Umbilical cord (tissue), 2 donors: Measurements from ENCODE around the gene LRRC74B. TPM values are rescaled to one million over a fixed set of nuclear protein-coding genes. Genes with fewer than 3 reads are reported as not detected.
"Not testable (repeated sequence)": the region's sequence is repeated elsewhere in the genome, so short reads cannot be mapped to it uniquely, and the experiment has no call there.

Source experiments
- DNase-seq: peaks from one replicate; pipeline ENCODE4 v3.0.0-alpha.2; 2015; ENCODE audit warnings: low spot score
- total RNA-seq: library from RNA; depleted of rRNA; stranded (reverse); fragments of >200 nt; gene quantifications from one replicate; pipeline ENCODE4 v1.2.3, GENCODE V29; 2014; ENCODE audit warnings: low replicate concordance; ENCODE audit not compliant: insufficient read depth

LRRC74B gene
- total RNA-seq, 1 donor from 2014 or later = 0.24 TPM

- no peak for DNase-seq
Observed at GRCh38 chr22:21031545-21032036, 14.2 kb upstream of the LRRC74B start.

DNA sequence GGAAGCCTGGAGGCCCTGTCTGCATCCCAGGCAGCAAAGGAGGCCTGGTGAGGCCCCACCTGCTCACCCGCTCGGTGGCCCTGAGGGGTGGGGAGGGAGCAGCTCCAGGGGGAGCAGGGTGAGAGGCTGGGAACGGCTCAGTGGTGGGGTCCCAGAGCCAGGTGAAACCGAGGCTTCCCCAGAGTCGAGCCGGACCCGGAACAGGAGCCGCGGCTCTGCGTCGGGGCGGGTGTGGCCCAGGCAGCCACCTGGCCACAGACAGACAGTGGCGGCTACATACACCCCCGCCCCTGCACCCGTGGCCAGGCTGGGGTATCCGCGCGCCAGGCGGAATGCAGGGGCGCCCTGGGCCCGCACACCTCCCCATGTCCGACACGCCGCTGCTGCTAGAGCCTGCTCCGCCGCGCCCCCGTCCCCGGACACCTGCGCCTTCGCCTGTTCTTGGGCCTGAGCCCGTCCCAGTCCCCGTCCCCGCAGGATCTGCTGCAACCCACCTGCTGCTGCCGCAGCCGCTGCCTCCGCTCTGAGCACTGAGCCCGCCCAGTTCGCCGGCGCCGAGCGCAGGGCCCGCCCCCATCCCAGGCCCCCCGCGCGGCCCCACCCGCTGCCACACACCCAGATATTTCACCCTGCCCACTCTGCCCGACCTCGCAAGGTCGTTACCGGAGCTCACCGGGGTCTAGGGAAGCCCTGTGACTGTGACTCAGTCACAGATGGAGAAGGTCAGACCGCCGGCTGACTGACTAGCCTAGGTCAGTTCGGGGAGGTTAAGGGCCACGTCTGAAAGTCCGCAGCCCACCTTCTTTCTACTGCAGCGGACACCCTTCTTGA lies 13.5 kb upstream of the LRRC74B start, which contains the start of gene SLC7A4:
TSS of gene SLC7A4 (minus strand) at position 525 of the 831 bp plus-strand sequence. CDS start 749 bp downstream, outside the sequence.
- DNase-seq = no peak

DNA sequence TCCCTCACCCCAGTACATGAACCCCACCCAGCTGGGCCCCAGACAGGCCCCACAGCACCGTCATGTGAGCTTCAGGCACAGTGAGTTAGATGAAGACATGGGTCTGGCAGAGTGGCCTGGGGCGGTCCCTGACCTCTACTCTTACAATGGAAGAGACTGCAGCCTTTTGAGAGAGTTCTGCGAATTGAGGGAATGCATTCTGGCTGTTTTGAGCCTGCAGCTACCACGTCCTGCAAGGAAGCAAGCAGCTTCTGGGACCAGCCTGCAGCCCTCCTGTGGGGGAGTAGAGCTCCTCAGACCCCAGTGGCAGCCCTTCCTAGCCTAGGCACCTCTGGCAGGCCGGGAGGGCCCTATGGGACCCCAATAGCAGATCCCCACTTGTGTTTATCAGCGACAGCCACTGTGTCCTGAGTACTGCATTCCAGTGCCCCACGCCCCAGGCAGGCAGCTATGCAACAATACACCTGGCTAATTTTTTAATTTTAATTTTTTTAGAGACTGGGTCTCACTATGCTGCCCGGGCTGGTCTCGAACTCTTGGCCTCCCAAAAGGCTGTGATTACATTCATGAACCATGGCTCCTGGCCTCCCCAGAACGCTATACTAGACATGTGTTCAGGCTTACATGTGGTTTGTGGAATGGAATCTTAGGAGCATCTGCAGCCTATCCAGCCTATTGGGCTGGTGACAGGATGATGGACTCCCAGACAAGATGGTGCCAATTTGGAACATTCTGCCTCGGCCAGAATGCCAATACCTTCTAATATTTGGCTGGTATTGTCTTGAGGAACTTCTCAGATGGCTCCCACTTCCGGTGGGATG lies 12.7 kb upstream of the LRRC74B start:
- DNase-seq = no peak

DNA sequence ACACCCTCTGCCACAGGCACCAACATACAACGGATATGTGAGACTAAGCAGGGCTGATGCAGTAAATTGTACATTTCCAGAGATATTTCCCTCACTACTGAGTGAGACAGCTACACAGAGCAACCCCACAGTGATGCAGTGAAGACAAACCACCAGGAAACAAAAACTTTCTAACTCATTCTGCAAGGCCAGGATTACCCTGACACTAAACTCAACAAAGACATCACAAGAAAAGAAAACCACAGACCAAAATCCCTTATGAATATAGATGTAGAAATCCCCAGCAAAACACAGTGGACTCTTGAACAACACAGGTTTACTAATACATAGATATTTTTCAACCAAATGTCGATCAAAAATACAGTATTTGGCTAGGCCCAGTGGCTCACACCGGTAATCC lies 11.9 kb upstream of the LRRC74B start:
- no peak for DNase-seq

DNA sequence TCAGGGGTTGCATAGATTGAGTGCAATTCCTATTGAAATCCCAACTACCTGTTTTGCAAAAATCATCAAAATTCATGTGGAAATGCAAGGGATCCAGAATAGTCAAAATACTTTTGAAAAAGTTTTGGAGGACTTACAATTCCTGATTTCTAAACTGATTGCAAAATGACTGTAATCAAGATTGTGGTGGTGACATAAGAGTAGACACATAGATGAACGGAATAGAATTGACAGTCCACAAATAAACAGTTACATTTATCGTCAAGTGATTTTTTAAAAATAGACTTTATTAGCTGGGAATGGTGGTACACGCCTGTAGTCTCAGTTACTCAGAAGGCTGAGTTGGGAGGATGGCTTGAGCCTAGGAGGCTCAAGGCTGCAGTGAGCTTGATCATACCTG lies 10.8 kb upstream of the LRRC74B start:
- DNase-seq = no peak

- DNase-seq = peak; percentile 64
Observed at GRCh38 chr22:21038405-21038804, 7.3 kb upstream of the LRRC74B start.

DNA sequence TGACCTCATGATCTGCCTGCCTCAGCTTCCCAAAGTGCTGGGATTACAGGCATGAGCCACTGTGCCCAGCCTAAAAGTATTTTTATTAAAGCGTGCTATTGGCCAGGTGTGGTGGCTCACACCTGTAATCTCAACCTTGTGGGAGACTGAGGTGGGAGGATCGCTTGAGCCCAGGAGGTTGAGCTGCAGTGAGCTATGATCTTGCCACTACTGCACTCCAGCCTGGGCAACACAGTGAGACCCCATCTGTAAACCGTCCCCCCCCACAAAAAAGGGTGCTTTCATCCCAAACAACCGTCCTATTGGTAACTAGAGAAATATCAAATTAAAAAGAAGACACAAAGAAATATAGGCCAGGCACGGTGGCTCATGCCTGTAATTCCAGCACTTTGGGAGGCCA lies 6.6 kb upstream of the LRRC74B start:
- not testable (repeated sequence) for DNase-seq

DNA sequence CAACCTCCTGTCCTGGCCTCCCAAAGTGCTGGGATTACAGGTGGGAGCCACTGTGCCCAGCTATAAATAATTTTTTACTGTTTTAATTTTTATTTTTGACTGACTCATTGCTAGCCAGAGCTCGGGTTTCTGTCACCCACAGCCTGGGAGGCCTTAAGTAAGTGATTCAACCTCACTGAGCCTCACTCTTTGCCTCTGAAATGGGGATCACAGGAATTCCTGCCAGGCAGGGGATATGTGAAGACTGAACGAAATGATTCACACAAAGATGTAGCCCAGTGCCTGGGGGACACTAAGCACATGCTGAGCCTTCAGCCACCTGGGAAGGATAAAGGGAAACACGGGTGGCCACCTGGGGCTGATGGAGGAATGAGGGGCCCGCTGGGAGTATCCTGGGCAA lies 3.8 kb upstream of the LRRC74B start:
- DNase-seq = no peak

DNA sequence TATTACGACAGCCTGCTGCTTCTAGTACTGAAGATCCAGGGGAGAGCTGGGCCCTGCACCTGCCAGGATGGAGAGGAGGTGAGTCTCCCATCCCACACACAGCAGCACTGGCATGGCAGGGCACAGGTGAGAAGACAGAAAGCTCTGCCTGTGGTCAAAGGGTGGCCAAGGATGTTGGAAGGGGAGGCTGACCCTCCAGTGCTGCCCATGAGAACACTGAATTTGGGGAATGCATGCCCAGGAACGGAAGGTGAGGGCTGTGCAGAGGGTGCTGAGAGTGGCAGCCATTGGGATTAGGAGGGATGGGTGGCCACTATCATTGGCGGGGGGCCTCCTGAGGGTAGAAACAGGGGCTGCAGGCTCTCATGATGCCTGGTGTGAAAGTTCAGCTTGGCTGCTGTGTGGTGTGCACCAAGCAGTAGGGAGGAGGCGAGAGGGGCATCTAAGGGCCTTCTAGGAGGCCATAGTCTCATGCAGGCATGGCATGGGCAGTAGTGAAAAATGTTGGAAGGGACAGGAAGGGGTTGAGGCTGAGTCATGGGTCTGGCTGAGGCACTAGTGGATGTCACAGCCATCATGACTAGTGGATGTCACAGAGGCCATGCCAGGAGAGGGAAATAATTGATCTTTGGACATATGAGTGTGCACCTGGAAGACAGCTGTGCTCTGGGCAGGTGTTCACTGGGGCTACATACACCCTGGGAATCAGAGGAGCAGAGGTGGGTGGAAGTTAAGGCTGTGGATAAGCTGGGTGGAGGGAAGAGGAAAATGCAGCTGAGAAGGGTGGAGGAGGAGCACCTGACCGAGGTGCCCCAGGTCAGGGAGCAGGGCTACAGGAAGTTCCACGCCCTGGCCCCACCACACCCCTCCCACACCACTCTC lies 2.5 kb upstream of the LRRC74B start:
- DNase-seq = no peak

DNA sequence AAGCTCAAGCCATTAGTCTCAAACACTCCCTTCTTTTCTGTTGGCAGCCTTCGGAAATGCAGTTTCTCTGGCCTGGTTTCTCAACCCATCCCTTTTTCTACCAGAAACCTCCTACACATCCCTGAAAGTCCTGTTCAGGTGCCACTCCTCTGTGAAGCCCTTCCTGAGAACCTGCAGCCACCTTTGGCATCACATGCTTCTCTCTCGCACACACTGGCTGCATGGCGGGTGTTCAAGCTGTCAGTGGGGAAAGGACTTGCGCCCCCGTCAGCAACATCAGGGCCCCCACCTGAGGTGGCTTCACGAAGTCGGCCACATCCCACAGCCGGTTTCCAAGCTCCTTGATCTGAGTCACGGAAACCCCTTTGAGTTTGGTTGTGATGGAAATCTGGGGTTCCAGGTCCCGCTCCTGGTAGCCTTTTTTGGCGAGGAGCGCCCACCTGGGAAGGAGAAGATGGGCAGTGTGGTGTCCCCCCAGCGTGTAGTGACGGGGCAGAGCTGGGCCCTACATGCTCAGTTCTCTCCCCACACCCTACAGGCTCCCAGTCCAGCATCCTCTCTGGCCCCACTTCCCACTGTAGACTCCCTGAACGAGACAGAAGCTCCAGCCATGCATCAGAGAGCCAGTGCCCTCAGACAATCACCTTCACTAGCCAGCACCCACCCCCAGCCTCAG lies 1.7 kb upstream of the LRRC74B start:
- no peak for DNase-seq

DNA sequence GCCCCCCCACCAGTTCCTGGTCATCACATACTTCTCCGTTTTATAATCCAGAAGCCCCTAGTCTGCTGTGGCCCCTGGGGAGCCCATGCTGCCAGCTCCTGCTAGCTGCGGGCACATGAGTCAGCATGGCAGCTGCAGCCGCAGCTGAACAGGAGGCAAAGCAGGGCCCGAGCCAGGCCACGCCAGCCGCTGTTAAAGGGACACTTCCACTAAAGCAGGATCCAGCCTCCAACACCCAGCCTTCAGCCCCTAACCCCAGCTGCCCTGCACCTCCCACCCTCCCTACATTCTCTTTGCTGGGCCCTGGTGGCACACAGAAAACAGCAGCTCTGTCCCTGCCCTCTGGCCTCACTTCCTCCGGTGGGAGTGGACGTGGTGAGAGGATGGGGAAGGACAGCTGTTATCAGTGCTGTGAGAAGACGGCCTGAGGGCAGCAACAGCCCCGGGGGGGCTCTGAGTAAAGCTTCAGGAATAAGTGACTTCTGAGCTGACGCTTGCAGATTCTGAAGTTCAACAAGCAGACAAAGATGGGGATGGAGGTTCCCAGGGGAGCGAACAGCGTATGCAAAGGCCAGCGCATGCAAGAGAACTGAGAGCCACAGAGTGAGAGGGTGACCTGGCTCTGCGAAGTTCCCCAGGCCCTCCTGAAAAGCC lies 688 bp upstream of the LRRC74B start:
- DNase-seq = peak; percentile 53

DNA sequence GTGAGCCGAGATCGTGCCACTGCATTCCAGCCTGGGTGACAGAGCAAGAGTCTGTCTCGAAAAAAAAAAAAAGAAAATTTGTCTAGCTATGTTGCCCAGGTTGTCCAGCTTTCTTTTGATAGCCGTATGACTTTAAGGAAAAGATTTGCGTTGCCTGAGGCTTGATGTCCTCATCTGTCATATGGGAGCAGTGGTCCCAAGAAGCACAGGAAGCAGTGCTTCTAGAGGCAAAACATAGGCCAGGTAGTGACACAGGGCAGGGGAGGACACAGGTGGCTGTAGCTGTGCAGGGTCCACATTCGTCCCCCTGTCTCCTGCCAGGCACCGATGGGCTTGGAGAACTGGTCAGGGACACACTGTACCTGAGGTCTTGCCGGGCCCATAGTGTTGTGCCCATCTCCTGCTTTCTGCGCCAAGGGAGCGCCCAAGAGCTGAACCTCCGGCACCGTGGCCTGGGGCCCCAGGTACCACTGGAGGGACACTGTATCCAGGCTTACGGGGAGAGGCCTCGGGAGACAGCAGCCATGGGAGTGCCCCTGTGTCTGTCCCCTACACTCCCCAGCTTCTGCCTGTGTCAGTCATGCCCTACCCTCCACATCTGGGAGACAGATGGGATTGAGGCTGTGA lies 1.4 kb downstream of the LRRC74B start:
- no peak for DNase-seq

DNA sequence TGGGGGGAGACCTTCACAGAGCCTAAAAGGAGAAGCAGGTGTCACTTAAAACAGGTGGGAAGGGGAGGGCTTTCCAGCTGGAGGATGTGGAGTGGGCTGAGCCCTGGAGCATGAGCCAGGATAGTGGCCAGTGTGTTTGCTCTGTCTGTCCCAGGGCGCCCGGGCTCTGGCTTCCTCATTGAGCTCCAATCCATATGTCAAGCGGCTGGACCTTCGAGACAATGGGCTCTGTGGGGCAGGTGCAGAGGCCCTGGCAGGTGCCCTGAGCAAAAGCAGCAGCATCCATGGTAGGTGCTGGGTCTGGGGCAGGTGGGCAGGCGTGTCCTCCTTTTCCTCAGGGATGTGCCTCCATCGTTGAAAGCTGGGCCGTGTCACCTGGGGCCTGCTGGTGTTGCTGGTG lies 2.0 kb downstream of the LRRC74B start:
- DNase-seq = no peak

DNA sequence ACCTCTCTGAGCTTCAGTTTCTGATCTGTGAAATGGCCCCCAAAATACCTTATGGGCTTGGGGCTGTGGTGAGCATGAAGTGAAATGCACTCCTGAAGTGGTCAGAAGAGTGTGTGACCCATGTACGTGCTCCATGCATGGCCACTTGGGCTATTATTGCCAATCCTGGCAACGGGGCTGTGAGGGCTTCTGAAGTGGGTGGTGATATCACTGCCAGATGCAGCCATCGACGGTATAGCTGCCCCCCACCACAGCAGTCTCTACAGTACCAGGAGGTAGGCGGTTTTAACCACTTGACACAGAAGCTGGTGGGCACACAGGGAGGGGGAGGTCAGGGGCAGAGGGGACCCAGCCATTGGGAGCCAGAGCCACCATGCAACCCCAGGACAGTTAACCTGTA lies 2.7 kb downstream of the LRRC74B start:
- DNase-seq = not testable (repeated sequence)

DNA sequence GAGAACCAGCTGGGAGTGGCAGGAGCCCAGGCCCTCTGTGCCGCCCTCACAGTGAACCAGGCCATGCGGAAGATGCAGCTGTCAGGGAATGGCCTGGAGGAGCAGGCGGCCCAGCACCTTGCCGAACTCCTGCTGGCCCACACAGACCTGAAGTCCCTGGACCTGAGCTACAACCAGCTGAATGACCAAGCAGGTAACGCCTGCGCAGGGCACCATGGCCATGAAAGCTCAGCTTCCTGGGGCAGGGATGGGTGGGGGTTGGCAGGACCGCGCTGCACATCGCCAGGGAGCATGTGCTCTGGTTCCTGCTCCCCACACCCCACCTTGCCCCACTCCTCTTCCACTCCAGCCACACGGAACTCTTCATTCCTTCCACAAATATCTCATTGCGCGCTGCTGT lies 3.2 kb downstream of the LRRC74B start:
- DNase-seq = not testable (repeated sequence)

- DNase-seq = no peak
Observed at GRCh38 chr22:21051145-21051830, 5.5 kb downstream of the LRRC74B start.

DNA sequence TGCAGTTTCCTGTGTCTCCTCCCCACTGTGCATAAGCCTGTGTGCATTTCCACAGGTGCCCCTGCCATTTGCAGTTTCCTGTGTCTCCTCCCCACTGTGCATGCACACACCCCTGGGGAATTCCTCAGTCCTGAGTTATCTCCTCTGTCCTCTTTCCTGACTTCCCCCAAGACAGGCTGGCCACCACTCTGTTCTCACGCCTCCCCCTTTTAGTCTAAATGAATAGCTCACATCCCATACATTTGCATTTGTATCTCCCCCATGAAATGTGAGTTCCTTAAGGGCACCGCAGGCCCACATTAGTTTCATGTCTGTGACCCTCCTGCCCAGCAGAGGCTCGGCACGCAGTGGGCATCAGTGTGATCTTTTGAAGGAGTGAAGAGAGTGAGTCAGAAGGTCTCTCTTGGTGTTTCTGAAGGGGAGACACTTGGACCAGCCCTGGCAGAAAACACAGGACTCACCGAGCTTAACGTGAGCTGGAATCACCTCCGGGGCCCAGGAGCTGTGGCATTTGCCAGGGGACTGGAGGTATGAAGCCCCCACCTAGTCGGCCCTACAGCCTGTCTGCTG lies 6.2 kb downstream of the LRRC74B start:
- DNase-seq = no peak

GRCh38 chr22:21052715-21053459 lies 7.1 kb downstream of the LRRC74B start:
- no peak for DNase-seq
